Loucy (cell line): ENCODE data around the gene RPS19BP1.

Experiments
- H2AFZ ChIP-seq: fragments of 200-600 bp; sonication (generic); 2 replicates; pipeline ENCODE4 v1.6.0; 2016; ENCODE audit warnings: antibody characterized with exemption, mild to moderate bottlenecking, low read length, moderate library complexity
- H3F3A ChIP-seq: fragments of 200-600 bp; 2 replicates; pipeline ENCODE4 v1.6.0; 2016; ENCODE audit warnings: antibody characterized with exemption, low read depth, mild to moderate bottlenecking
- H3K27me3 ChIP-seq: fragments of 200-600 bp; sonication (generic); 2 replicates; pipeline ENCODE4 v1.6.1; 2014; ENCODE audit warnings: low read length, mild to moderate bottlenecking; ENCODE audit not compliant: insufficient read depth, poor library complexity, severe bottlenecking
- H3K36me3 ChIP-seq: fragments of 200-600 bp; sonication (generic); 2 replicates; pipeline ENCODE4 v1.6.1; 2016; ENCODE audit warnings: low read length; ENCODE audit not compliant: insufficient read depth
- H3K4me1 ChIP-seq: fragments of 200-600 bp; sonication (generic); 2 replicates; pipeline ENCODE4 v1.5.1; 2014; ENCODE audit warnings: low read length, mild to moderate bottlenecking; ENCODE audit not compliant: insufficient read depth, poor library complexity, severe bottlenecking
- H3K4me2 ChIP-seq: fragments of 200-600 bp; sonication (generic); 2 replicates; pipeline ENCODE4 v1.6.0; 2014; ENCODE audit warnings: antibody characterized with exemption, low read length, low read depth, mild to moderate bottlenecking; ENCODE audit not compliant: poor library complexity, severe bottlenecking
- H3K4me3 ChIP-seq: fragments of 200-600 bp; sonication (generic); 2 replicates; pipeline ENCODE4 v1.5.1; 2014; ENCODE audit warnings: low read length, mild to moderate bottlenecking, mixed read lengths; ENCODE audit not compliant: poor library complexity, severe bottlenecking
- H3K79me2 ChIP-seq: fragments of 200-600 bp; sonication (generic); 2 replicates; pipeline ENCODE4 v1.6.1; 2014; ENCODE audit warnings: low read length; ENCODE audit not compliant: insufficient read depth
- H3K9ac ChIP-seq: fragments of 200-600 bp; sonication (generic); 2 replicates; pipeline ENCODE4 v1.6.0; 2014; ENCODE audit warnings: mild to moderate bottlenecking, low read depth, low read length, moderate library complexity; ENCODE audit not compliant: poor library complexity, severe bottlenecking
- H3K9me2 ChIP-seq: fragments of 200-600 bp; sonication (generic); replicated peaks from 2 replicates; pipeline ENCODE4 v1.6.1; 2016; ENCODE audit warnings: low read depth, low read length, mixed read lengths
- H3K9me3 ChIP-seq: fragments of 200-600 bp; sonication (generic); 2 replicates; pipeline ENCODE4 v1.6.1; 2014; ENCODE audit warnings: mild to moderate bottlenecking, antibody characterized with exemption, low read length, low read depth; ENCODE audit not compliant: insufficient read depth
- H4K20me1 ChIP-seq: fragments of 200-600 bp; sonication (generic); 2 replicates; pipeline ENCODE4 v1.6.0; 2014; ENCODE audit warnings: antibody characterized with exemption, low read length, mild to moderate bottlenecking; ENCODE audit not compliant: insufficient read depth, poor library complexity, severe bottlenecking
- CTCF ChIP-seq: fragments of 200-600 bp; sonication (generic); conservative IDR thresholded peaks from 2 replicates; pipeline ENCODE4 v1.5.1; 2014; ENCODE audit warnings: mild to moderate bottlenecking, antibody characterized with exemption, low read length
- EZH2phosphoT487 ChIP-seq: fragments of 200-600 bp; IDR thresholded peaks from 2 replicates; pipeline ENCODE4 v1.6.1; 2018; ENCODE audit warnings: antibody characterized with exemption, mild to moderate bottlenecking, moderate library complexity, borderline replicate concordance

The RPS19BP1 gene

DNA sequence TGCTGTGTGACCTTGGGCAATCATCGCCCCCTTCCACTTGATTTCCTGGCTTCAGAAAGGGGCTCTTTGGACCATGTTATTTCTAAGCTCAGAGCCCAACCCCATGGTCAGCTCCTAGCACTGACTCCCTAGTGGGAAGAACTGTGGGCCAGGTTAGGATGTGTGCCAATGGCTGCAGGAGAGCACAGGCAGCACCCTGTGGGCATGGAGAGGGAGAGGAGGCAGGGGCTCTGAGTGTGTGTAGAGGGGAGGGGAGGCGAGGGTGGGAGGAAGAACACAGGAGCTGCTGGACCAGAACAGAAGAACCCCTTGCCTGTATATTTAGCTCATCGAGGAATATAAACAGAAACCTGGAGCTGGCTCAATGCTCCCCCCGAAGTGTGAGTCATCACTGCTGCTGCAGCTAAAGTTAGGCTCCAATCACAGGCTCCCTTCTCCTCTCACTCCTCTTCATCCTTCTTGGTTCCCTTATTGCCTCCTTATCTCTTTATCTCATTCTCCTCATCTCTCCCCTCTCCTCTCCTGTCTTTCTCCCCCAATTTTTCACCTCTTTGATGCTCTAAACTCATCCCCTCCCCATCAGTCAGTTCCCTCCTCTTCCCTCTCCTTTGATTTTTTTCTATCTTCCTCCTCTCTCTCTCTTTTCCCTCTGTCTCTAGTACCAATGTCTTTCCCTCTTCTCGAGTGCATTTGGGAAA is 14.5 kb upstream of the RPS19BP1 start:
- Histone ChIP-seq H3F3A (no peaks in the 10 kb centered on the region), H3K9me2 (no peaks in the 10 kb centered on the region), H3K9me3 (no peaks in the 10 kb centered on the region), H3K4me2 (no peak overlapping the region), H4K20me1 (no peaks in the 10 kb centered on the region), H3K4me3 (no peak overlapping the region), H3K79me2 (no peaks in the 10 kb centered on the region), H3K27me3 (peaks cover 6% of the 10 kb centered on the region), H3K36me3 (no peaks in the 10 kb centered on the region), H2AFZ (no peak overlapping the region), H3K9ac (no peak overlapping the region), H3K4me1 (peaks cover 14% of the 10 kb centered on the region)
- no peak for TF ChIP-seq EZH2phosphoT487
- no peak for TF ChIP-seq CTCF

DNA sequence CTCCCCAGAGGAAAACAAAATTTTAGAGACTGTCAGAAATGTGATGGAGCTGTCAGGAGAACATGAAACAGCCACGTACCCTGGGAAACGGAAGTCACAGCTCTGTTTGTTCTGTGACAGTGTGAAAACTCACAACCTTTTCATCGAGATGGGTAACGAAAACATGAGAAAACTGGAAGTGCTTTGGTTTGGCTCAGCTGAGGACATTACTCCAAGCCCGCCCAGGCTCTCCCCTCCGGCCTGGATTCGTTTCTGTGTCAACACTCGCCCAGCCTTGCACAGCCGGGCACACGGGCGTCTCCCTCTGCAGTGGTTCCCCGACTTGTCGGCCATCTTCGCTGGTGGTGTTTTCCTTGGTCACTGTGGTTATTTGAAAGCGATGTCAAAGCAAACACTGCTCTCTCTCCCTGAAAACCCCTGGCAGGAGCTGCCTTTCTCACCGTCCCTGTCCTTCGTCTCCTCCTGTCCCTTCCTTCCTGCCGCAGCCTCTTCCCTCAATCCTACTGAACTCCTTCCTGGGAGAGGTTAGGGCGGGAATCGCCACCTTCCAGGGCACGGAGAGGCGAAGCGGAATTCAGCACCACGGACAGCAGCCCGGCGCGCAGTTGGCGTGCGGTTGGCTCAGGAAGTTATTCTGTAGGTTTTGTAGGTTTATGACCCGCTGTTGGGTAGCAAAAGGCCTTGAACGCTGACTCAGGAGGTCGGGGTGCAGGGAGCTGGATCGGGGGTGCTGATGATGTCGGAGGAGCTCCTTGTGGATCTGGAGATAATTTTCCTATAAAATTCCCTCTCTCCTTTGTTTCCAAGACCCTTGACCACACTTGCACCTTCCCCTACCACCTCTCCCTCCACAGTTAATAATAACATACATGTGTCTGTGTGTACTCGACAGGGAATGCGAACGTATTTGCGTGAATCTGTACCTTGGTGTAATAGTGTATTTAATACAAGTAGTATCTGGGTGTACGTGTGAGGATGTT is 13.1 kb upstream of the RPS19BP1 start:
- no peak overlapping the region for H3K9ac ChIP-seq
- no peaks in the 10 kb centered on the region for H3F3A ChIP-seq
- no peaks in the 10 kb centered on the region for H3K79me2 ChIP-seq
- peaks cover 14% of the 10 kb centered on the region for H3K4me1 ChIP-seq
- H2AFZ ChIP-seq, result no peak overlapping the region
- no peaks in the 10 kb centered on the region for H3K9me3 ChIP-seq
- H3K4me2 ChIP-seq, result peak overlapping the region; percentile 9
- H3K9me2 ChIP-seq, result no peaks in the 10 kb centered on the region
- no peaks in the 10 kb centered on the region for H4K20me1 ChIP-seq
- H3K27me3 ChIP-seq, result peaks cover 6% of the 10 kb centered on the region
- no peak overlapping the region for H3K4me3 ChIP-seq
- no peaks in the 10 kb centered on the region for H3K36me3 ChIP-seq
- TF ChIP-seq EZH2phosphoT487 (no peak), CTCF (no peak)

- no peak overlapping the region for H2AFZ ChIP-seq
- no peaks in the 10 kb centered on the region for H3F3A ChIP-seq
- H3K79me2 ChIP-seq, result no peaks in the 10 kb centered on the region
- H3K9ac ChIP-seq, result no peak overlapping the region
- H3K4me3 ChIP-seq, result no peak overlapping the region
- H4K20me1 ChIP-seq, result no peaks in the 10 kb centered on the region
- no peaks in the 10 kb centered on the region for H3K9me3 ChIP-seq
- H3K9me2 ChIP-seq, result no peaks in the 10 kb centered on the region
- no peaks in the 10 kb centered on the region for H3K36me3 ChIP-seq
- TF ChIP-seq EZH2phosphoT487 (no peak), CTCF (peak; percentile 71)
- H3K4me2 ChIP-seq, result no peak overlapping the region
- peaks cover 14% of the 10 kb centered on the region for H3K4me1 ChIP-seq
- H3K27me3 ChIP-seq, result peaks cover 2% of the 10 kb centered on the region
Measured at GRCh38 chr22:39543095-39543494, 10.5 kb upstream of the RPS19BP1 start.
